OCI-LY7 (cell line): ENCODE results near the gene ADAMTS2. TPM values are rescaled to one million over a fixed set of nuclear protein-coding genes. Genes with fewer than 3 reads are reported as not detected.

Source experiments
- BruUV-seq: library from RNA; stranded (reverse); fragments of 400-500 nt; replicated peaks from 2 replicates; lab custom pipeline; 2021; lab: Mats Ljungman, UMichigan
- CTCF ChIA-PET: fragments of 300-600 bp; sonication (Branson Sonifier 250); formaldehyde crosslinking; loops from one replicate; lab custom pipeline; 2022; ENCODE audit warnings: antibody characterized with exemption; ENCODE audit not compliant: unreplicated experiment; lab: Charles Lee
- POLR2A ChIA-PET: fragments of 300-600 bp; sonication (Branson Sonifier 250); formaldehyde crosslinking; loops from one replicate; lab custom pipeline; 2022; ENCODE audit warnings: antibody characterized with exemption; lab: Charles Lee
- DNase-seq: peaks from one replicate; pipeline ENCODE4 v3.0.0-alpha.2; 2015; ENCODE audit warnings: low spot score
- H2AFZ ChIP-seq: fragments of 200-600 bp; sonication (generic), shearing (Covaris generic); 2 replicates; pipeline ENCODE4 v1.6.1; 2014; ENCODE audit warnings: mild to moderate bottlenecking, antibody characterized with exemption, low read length, moderate library complexity
- H3K27ac ChIP-seq: fragments of 200-600 bp; sonication (generic); 2 replicates; pipeline ENCODE4 v1.5.1; 2014; ENCODE audit warnings: mixed run types, low read depth, mild to moderate bottlenecking, moderate library complexity, low read length, inconsistent platforms; ENCODE audit not compliant: poor library complexity, severe bottlenecking
- H3K36me3 ChIP-seq: fragments of 200-600 bp; sonication (generic); 2 replicates; pipeline ENCODE4 v1.6.1; 2014; ENCODE audit warnings: mild to moderate bottlenecking, antibody characterized with exemption, low read length, moderate library complexity, mixed read lengths; ENCODE audit not compliant: insufficient read depth
- H3K4me1 ChIP-seq: fragments of 200-600 bp; sonication (generic); 2 replicates; pipeline ENCODE4 v1.5.1; 2014; ENCODE audit warnings: mild to moderate bottlenecking, low read length; ENCODE audit not compliant: insufficient read depth, poor library complexity, severe bottlenecking
- H3K4me2 ChIP-seq: fragments of 200-600 bp; sonication (generic); 2 replicates; pipeline ENCODE4 v1.6.1; 2014; ENCODE audit warnings: mild to moderate bottlenecking, low read length
- H3K4me3 ChIP-seq: fragments of 200-600 bp; sonication (generic); 2 replicates; pipeline ENCODE4 v1.5.1; 2014; ENCODE audit warnings: mild to moderate bottlenecking, low read depth, low read length; ENCODE audit not compliant: poor library complexity, severe bottlenecking
- H3K79me2 ChIP-seq: fragments of 200-600 bp; sonication (generic); 2 replicates; pipeline ENCODE4 v1.6.1; 2016; ENCODE audit warnings: low read depth, mild to moderate bottlenecking, low read length, moderate library complexity, mixed read lengths; ENCODE audit not compliant: insufficient read depth
- H3K9me2 ChIP-seq: fragments of 200-600 bp; sonication (generic); 2 replicates; pipeline ENCODE4 v1.6.1; 2016; ENCODE audit warnings: mild to moderate bottlenecking, low read length, mixed read lengths; ENCODE audit not compliant: insufficient read depth
- H3K9me3 ChIP-seq: fragments of 200-600 bp; sonication (generic); 2 replicates; pipeline ENCODE4 v1.6.1; 2014; ENCODE audit warnings: mild to moderate bottlenecking, mixed run types, low read length, mixed read lengths
- H4K20me1 ChIP-seq: fragments of 200-600 bp; sonication (generic); 2 replicates; pipeline ENCODE4 v1.6.1; 2014; ENCODE audit warnings: mild to moderate bottlenecking, antibody characterized with exemption, low read length, moderate library complexity, mixed read lengths; ENCODE audit not compliant: insufficient read depth
- CTCF ChIP-seq: fragments of 200-600 bp; sonication (generic); conservative IDR thresholded peaks from 2 replicates; pipeline ENCODE4 v1.5.1; 2014; ENCODE audit warnings: mild to moderate bottlenecking, antibody characterized with exemption, low read length, moderate library complexity, mixed read lengths
- EZH2phosphoT487 ChIP-seq: fragments of 200-600 bp; sonication (generic); IDR thresholded peaks from 2 replicates; pipeline ENCODE4 v1.6.1; 2018; ENCODE audit warnings: low read depth, borderline replicate concordance, mild to moderate bottlenecking, mixed run types, antibody characterized with exemption, low read length, moderate library complexity, mixed read lengths
- intact Hi-C: fragments of 100-400 bp; cut with micrococcal nuclease; formaldehyde crosslinking; loops from one replicate; pipeline ENCODE4 v1.10.0; 2022; ENCODE audit not compliant: unreplicated experiment
- total RNA-seq, 2 experiments: library from RNA; depleted of rRNA in 1 of 2; stranded (reverse); fragments of >200 nt in 1 of 2; shearing (Covaris generic) in 1 of 2; gene quantifications; 2 replicates each; pipeline ENCODE4 v1.2.3, GENCODE V29; 2014 to 2022

Gene ADAMTS2
- total RNA-seq, 2 experiments from 2014 or later: not detected

- CTCF ChIA-PET: no interaction called here
- DNase-seq: no peak
Observed at GRCh38 chr5:179265514-179266290, 79.6 kb downstream of the ADAMTS2 start.

GRCh38 chr5:179264783-179265513, 80.3 kb downstream of the ADAMTS2 start:
- CTCF ChIA-PET: no interaction called here
- Histone ChIP-seq H3K27ac (no peak overlapping the region), H3K4me3 (no peak overlapping the region), H3K9me3 (no peaks in the 10 kb centered on the region), H3K9me2 (no peaks in the 10 kb centered on the region), H3K36me3 (no peaks in the 10 kb centered on the region), H3K79me2 (no peaks in the 10 kb centered on the region), H2AFZ (no peak overlapping the region), H3K4me2 (no peak overlapping the region), H3K4me1 (no peaks in the 10 kb centered on the region), H4K20me1 (no peaks in the 10 kb centered on the region)
- TF ChIP-seq EZH2phosphoT487 (no peak), CTCF (no peak)
- no TSS peak for BruUV-seq
- DNase-seq: no peak
- intact Hi-C loops: no loop called here
- POLR2A ChIA-PET: no interaction called here

More at GRCh38 chr5:179265514-179266290, 79.6 kb downstream of the ADAMTS2 start:
- Histone ChIP-seq H3K36me3 (no peaks in the 10 kb centered on the region), H3K4me3 (no peak overlapping the region), H3K4me1 (no peaks in the 10 kb centered on the region), H4K20me1 (no peaks in the 10 kb centered on the region), H3K27ac (no peak overlapping the region), H2AFZ (no peak overlapping the region), H3K79me2 (no peaks in the 10 kb centered on the region), H3K9me2 (no peaks in the 10 kb centered on the region), H3K4me2 (no peak overlapping the region), H3K9me3 (no peaks in the 10 kb centered on the region)
- intact Hi-C loops: no loop called here
- POLR2A ChIA-PET: no interaction called here
- TF ChIP-seq EZH2phosphoT487 (no peak), CTCF (no peak)
- BruUV-seq: no TSS peak
